SW480 (cell line): ENCODE results near the gene SFMBT2.

ENCODE experiments used
- DNase-seq: peaks from one replicate; pipeline ENCODE4 v3.0.0-alpha.2; 2016; ENCODE audit warnings: low spot score

SFMBT2 gene

DNA sequence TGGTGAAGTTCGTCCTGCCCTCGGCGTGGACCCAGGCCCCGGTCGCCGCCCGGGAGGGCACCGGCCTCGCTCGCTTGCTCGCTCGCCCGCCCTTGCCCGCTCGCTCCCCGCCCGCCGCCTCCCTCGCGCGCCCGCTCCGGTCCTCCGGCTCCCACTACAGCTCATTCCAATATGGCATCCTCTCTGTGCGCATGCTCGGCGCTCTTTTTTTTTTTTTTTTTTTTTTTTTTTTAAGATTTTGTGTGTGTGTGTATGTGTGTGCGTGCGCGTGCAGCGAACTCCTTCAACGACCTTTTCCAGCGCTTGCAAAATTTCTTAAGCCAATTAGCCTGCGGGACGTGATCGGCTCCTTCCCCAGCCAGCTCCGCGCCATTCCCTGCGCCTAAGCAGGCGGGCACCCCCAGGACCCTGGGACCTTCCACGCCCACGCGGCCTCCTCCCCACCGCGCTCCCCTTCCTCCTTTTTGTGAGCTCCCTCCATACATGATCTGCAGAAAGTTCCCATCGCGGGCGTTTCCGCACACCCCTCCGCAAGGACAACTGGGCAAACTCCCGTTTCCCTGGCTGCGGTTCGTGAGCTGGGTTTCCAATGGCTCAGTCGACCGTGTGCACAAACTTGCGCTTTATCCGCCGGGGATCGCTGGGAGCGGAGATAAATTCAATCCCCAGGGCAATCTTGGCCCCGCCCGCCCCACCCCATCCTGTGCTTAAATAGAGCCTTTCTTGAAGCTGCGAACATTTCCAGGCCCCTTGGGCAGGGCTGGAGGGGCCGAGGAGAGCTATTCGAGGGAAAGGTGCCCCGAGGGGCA, at the start of gene SFMBT2:
Gene SFMBT2, minus strand, starts transcription at position 173 of the 809 bp plus-strand sequence. CDS start 29,136 bp downstream, outside the sequence.
- no peak for DNase-seq

DNA sequence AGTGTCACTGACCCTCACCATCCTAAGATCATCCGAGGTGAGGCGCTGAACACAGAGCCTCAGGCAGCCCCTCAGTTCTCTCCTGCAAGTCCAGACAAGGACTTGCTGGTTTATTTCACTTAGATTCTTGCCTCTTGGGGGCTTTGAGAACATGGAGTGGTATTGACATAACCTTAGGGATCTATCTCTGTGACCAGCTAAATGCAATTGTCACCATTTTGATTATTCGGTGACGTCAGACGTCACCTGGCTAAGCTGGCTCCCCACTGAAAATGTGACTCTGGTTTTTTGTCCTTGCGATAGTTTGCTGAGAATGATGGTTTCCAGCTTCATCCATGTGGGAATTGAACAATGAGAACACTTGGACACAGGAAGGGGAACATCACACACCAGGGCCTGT, 49.2 kb upstream of the SFMBT2 start:
- no peak for DNase-seq

DNA sequence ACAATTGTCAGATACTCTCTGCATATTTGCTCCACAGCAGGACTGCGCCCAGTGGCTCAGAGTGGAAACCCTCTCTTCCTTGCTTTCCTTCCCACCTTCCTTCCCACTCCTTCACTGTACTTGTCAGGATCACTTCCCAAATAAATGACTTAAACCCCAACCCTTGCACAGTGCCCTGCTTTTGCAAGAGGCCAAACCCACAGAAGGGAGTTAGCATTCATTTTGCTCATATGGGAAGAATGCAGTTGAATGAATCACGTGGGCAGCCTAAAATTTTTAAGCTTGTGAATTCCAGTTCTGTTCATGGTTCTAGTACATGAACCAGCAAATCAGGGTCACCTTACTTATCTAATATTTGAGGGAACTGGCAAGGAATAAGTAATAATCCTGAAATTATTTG, 47.7 kb upstream of the SFMBT2 start:
- no peak for DNase-seq

DNA sequence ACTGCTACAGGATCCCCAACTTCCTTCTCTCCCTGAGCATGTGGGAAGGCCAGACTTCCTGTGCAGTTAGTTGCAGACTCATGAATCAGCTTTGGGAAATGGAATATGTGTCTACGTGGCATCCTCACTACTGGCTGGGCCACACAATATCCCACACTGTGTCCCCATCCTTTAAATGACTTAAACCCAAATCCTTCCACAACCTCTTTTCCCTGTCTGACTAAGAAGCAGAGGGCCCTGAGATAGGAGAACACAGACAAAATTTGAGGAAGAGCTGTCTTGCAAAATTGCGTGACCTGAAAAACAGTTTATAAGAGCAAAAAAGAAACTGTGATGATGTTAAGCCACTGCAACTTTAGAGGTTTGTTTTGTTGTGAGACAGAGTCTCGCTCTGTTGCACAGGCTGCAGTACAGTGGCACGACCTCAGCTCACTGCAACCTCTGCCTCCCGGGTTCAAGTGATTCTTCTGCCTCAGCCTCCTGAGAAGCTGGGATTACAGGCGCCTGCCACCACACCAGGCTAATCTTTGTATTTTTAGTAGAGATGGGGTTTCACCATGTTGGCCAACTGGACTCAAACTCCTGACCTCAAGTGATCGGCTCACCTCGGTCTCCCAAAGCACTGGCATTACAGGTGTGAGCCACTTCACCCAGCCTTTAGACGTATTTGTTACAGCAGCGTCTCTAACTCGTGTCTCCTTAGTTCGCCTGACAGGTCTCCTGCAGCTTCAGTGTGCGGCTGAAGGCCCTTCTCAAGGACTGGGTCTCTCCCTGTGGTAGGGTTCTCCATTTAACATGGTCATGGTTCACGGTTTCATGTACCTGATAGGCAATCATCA, 46.9 kb upstream of the SFMBT2 start:
- DNase-seq: no peak

DNA sequence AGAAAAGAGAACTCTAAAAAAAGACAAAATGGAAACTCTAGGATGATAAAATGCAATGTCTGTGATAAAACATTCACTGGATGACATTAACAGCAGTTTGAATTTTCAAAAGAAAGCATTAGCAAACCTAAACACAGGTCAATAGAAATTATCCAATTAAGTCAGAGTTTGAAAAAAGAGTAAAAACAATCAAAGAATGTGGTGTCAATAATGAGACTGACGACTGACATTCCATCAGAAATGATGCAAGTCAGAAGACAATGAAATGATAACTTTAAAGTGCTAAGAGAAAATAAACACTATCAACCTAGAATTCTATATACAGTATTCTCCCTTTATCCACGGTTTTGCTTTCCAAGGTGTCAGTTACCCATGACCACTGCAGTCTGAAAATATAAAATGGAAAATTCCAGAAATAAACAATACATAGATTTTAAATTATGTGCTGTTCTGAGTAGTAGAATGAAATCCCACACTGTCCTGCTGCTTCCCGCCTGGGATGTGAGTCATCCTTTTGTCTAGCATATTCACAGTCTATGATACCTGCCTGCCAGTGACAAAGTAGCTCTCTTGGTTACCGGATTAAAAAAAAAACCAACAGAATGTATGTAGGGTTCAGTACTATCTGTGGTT, 38.3 kb upstream of the SFMBT2 start:
- no peak for DNase-seq

DNA sequence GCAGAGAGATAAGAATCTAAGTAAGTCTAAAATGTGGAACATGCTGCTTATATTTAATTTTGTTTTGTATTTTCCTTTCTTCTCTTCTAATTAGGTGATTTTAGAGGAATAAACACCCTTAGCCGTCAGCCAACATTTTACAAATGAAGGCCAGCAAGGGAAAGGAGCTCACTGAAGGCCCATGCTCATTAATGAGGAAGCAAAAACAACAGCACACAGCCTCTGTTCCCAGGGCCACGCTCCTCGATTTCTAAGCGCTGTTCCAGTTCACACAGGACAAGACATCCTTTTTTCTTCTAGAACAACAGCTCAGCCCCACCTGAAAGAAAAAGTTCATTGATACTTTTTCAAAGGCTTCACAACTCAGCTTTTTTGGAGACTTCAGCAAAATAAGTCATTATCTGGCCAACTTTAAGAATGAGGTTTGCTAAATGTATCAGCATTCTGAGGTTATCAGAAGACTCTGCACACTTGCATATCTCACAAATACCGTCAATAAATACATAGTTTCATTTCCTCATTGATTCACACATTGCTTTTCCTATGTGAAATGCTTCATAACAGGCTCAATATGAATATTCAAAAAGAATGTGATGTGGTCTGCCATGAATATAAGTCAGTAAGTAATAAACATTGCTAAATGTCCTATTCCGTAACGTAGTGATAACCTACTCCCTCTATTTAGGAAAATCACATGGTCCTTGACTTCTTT, 34.8 kb upstream of the SFMBT2 start:
- no peak for DNase-seq

DNA sequence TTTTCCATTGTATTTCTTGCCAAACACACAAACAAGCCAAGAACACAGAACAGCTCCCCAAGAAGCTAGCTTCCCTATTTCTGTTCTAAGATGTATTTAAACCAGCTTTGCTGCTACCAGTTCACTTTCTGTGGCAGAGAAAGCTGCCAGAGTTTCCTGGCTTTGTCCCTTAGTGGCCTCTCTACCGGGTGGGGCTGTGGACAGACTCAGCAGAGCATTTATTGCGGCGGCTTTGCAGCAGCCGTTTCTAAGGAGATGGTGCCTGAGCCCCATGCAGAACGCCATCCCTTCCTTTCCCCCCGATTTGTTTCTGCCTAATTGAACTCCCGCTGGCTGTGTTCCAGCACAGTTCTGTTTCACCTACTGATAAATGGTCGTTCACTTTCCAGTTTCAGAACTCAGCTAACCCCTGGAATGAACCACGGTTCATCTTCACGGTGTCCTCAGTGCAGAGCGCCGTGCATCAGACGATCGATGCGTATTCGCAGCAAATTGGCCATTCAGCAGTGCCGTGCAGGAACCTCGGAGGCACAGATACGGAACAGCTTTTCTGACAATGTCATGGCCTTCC, 33.8 kb upstream of the SFMBT2 start:
- DNase-seq: no peak

DNA sequence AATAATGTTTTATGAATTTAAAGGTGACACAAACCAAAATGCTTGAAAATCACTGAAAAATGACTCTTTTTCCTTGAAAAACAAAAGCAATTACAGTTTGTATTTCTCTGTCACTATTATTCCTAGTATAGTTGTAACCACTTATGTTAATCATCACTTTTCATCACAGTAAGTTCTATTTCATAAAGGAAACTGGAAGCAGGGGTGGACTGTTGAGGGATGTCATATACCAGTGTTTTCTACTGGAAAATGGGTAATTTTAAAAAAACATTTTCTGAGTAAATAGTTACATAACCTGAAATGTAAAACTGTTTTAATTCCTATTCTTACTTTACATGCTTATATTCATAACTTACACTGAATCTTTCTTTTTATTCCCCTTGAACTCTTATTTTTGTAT, 32.2 kb upstream of the SFMBT2 start:
- no peak for DNase-seq

DNA sequence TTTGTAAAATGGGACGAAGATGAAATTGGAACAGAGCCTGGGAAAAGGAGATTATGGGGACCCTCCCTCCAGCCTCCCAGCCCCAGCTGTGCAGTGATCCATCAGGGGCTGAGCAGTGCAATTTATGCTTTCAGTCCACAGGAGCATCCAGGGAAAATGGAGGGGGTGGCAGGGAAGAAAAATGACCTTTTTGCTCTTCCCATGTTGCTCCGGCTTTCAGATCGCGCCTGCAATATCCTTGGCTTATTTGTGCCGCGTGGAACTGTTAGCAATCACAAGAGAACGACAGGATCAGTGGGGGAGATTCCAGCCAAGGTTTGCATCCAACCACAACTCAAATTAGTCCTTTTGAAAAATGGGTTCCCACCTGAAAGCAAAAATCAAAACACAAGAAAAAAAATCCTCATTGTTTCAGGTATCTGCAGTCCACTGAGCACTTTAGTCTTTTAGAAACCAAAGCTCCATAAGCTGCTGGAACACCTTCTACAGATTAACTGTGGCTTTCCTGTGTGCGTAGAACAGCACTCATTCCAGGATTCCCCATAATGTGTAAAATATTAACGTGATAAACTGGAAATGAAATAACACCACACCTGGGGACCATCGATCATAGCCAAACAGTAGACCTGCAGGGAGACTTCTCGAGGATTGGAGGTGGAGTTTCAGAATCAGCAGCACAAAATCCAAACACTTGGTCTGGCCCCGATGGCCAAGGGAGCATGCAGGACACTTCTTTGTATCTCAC, 30.7 kb upstream of the SFMBT2 start:
- DNase-seq: no peak

DNA sequence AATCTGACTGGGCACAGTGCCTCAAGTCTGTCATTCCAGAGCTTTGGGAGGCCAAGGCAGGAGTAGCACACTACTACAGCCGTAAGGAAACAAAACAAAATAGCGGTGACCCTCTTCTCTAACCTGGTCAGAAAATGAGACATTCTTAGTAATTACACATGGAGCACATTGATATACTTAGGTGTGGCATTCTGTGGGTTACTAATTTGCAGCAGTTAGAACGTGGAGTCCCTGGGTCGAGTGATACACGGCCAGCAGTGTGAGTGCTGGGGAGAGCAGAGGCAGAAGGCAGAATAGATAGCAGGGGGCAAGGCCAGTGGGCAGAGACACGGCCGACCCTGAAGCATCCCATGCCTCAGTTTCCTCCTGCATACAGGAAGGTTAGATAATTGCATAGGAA, 28.9 kb upstream of the SFMBT2 start:
- no peak for DNase-seq

DNA sequence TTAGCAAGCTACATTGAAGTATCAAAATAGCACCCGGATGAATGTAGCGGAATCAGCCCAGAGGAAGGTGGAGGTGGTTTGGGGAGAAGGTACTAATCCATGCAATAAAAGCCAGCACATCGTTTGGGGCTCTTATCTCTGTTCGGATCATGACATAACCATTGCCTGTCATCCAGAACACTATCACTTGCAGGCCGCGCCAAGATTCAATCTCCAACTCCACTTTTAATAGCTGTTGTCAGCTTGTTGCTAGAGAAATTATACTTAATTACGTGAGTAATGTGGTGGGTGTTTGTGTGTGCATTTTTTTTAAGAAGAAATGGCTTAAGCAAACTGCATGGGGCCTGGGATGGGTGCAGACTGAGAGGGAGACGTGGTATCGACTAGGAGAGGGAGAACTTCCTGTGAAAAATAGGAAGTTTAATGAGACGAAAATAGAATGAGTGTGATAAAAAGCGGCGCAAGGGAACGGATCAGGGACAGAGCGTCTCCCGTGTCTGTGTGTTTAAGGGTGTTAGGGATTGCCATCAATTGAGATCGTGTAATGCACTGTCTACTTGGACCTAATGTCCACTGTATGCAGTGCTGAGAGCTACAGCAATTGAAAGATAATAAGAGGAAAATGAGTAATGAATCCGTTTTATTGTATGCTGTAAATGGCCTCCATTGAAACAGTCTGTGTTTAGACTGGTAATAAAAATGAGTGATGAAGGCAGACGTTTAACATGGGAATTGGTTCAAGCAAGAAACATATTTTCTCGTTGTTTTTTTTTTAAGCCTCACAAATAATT, 27.6 kb upstream of the SFMBT2 start:
- no peak for DNase-seq

DNA sequence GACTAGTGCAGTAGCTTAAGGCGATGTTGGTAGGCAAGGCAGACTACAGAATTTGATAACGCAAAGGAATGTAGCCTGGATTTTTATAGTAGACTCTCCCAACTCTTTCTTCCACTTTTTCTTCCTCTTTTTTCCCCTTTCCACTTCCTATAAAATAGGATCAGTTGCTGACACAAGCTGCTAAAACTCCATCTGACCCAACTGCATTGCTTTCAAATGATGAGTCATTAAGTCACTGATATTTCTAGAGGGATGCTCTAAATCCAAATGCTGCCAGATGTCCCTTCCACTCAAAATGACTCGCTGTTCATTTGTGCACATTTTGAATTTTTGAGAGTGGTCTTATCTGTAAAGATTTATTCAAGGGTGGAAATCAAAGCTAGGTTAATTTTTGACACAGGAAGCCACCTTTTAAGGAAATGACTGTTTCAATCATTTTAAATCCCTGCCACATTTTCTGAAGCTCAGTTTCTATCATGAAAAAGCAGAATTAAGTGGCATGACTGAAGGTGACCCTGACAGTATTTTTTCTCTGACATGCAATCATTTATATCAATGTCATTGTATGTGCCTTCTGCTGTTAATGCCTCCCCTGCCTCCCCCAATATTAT, 25.8 kb upstream of the SFMBT2 start:
- DNase-seq: no peak

DNA sequence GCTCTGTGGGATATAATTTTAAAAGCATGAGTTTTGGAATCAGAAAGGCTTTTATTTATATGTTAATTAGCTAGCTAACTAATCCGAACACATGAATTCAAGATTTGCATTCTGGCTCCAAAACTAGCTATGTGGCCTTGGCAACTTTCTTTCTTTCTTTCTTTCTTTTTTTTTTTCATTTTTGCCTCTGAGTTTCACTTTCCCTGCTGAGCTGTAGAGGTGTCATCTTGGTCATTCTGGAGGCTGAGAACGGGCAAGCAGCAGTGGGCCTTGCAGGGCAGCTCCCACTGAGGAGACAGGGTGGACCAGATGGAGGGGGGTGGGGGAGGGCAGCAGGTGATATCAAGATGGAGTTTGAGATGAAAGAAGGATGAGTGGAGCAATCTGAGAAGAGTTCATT, 24.8 kb upstream of the SFMBT2 start:
- DNase-seq: no peak

DNA sequence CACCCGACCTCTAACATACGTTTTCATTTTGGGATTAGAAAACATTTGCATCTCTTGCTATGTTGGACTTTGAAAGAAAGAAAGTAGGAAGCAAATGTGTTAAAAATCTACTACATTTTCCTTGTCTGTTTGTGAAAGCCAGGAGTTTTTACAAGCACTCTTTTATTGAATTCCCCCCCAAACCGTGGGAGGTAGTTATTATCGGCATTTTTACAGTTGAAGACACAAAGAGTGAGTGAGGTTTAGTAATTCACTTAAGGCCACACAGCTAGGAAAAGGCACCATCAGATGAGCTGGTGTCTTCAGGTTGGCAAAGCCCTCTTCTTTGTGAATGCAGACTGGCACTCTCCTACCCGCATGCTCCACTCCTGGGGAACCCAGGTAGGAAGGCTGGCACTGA, 23.5 kb upstream of the SFMBT2 start:
- no peak for DNase-seq

DNA sequence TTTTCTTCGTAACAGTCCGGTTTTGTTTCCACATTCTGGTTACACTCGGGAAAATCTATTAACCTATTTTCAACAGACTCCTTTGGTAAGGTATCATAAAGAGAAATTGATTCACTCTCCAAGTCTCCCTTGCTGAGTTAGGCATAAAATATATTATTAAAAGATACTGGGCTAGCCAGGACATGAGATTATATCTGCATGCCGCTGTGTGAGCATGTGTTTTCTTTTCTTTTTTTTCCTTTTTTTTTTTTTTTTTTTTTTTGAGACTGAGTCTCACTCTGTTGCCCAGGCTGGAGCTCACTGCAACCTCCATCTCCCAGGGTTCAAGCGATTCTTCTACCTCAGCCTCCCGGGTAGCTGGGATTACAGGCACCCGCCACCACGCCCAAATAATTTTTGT, 23.0 kb upstream of the SFMBT2 start:
- DNase-seq: no peak

DNA sequence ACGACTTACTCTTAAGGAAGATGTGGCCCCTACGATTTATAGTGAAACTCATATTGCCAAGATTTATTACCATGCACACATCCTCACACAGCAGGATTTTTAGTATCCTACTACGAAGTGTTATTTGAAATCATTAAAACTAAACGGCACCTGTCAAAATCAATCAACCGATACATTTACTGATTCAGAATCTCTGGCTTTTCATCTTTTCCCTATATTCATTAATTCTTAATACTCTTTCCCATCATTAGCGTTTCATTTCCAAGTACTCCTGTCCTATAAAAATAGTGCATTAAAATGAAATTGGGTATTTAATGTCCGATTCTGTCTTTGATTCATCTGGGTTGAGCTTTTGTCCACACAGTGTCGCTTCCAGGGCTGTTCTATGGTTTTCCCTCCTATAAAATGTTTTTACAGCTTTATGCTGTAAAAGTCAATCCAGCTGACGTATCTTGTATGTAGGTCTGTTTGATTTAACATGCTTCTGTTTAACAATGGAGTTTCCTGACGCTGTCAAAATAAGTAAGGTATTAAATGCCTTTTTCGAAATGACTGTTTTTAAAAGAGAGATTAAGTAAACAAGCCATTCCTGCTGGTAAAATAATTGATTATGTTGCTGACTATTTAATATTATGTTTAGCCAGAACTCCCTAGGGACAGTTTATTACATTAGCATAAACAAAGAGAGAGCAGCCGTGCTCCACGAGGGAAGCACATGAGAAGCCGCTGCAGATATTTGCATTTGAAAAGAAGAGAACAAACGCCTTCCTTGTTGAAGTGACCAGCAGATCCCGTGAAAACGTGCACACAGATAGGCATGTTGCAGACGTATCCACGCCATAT, 22.3 kb upstream of the SFMBT2 start:
- DNase-seq: peak; percentile 46

DNA sequence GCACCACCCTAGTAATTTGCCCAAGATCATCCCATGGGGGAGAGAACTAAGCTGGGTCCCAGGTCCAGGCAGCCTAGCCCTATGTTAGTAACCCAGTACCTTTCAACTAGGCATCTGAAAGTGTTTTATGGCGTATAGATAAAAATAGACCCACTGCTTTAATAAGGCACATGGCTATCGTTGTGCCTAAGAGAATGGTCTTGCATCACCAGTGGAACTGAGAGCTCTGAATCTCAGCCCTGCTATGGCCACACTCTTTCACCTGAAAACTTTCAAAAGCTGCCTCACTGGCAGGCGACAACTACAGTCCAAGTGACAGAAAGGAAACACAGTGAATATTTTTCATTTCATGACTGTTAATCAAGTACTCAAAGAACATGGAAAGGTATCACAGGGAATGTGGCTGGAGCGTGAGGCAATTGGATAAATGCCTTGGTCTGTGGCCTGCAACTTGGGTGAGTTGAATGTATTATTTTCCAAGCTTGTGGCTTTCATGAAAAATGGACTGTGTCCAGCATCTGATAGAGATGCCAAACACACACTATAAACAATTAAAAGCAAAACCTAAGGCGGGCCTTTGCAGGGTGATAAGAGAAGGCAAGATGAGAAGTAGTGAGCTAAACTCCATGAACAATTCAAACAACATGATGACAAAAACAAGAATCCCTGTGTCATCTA, 18.0 kb upstream of the SFMBT2 start:
- no peak for DNase-seq

DNA sequence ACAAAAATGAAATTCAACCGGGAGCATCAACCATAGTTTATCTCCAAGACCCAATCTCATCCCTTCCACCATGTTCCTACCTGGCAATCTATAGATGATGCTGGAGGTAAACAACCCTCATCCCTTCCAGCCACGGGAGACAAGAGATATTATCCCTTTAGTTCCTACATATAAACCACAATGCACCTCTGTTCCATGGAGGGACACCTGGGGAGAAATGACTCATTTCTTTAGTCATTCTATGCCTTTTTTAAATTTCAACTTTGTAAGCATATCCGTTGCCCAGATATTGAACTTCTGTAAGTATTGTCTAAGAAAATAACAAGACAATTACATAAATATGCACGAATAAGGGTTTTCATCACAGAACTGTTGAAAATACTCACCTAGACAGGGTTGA, 15.5 kb upstream of the SFMBT2 start:
- no peak for DNase-seq
